UCSD-AML1 (cell line): ENCODE measurements around the gene DAZL.
A peak's percentile ranks its signal among the peaks of the same experiment; 100 is the strongest.

ENCODE experiments used
- DNase-seq: peaks from one replicate; lab custom pipeline; 2025; ENCODE audit not compliant: unreplicated experiment; lab: John Stamatoyannopoulos, UW

DAZL gene

GRCh38 chr3:16596352-16597032, 8.7 kb downstream of the DAZL start:
- no peak for DNase-seq

GRCh38 chr3:16595778-16596177, 9.4 kb downstream of the DAZL start:
- DNase-seq = no peak

DNA sequence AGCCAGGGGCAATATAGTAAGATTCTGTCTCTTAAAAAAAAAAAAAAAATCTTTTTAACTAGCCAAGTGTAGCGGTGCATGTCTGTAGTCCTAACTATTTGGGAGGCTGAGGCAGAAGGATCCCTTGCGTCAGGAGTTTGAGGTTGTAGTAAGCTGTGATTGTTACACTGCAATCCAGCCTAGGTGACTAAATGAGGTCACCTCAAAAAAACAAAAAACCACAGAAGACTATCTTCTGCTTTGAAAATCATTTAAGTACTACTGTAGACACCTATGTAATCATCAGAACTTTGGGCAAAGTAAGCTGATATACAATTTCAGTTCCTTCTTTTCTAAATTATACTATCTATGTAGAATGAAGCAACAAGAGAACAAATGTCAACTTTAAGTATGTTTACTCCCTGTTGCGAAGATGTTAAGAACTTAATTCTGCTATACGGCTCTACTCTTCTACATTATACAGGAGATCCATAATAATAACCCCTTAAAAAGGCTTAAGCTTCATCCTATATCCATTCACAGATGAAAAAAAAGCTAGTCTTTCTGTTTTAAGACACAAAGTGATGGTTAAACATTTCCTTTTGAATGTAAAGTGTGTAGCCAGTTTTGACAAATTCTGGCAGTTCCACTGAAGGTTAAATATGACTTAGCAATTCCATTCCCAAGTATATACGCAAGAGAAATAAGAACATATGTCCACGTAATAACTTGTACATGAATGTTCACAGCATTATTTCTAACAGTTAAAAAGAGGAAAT, 15.2 kb downstream of the DAZL start:
- no peak for DNase-seq

GRCh38 chr3:16589120-16589519, 16.1 kb downstream of the DAZL start:
- DNase-seq = no peak

GRCh38 chr3:16587681-16588060, 17.6 kb downstream of the DAZL start:
- no peak for DNase-seq

DNA sequence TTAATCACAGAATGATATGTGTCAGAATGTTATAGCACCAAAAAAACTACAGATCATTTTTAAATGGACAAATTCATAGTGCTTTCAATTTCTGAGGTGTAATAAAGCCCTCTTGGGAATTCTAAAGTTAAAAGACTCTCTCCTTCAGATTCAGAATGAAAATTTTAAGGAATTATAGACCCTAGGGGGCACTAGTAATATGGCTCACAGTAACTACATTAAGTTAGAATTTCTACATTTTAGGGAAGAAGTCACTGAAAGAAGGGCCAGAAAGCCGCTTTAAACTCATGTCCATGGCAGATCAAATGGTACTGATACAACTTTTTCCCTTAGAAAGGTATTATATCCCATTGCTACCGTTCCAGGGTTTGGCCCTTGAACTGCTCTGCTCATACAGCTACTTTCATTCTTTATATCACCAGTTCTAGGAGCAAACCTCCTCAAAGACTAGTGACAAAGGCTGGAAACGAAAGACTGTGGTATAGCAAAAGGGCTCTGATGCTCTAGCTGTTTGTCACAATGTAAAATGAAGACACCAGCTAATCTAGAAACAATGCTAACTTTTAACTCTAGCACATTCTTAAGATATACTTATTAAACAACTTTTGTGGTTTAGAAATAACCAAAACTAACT, 18.1 kb downstream of the DAZL start:
- no peak for DNase-seq

DNA sequence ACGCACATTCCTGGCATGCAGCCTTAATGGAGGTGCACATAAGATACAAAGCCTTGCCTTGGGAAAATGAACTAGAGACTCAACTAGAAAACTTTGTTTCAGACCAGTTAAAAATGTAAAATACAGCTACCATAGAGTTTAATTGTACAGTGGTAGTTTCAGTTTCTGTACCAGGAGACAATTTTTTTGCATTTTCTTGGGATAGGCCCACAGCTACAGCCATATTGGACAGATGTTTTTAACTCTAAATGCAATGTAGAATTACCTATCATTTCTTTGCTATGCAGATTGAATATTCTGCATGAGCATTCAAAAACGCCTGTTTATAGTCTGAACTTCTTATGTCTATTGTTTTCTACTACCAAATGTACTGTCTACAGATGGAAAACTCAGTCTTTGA, 20.3 kb downstream of the DAZL start:
- DNase-seq = no peak

GRCh38 chr3:16583551-16583950, 21.7 kb downstream of the DAZL start:
- DNase-seq = no peak

DNA sequence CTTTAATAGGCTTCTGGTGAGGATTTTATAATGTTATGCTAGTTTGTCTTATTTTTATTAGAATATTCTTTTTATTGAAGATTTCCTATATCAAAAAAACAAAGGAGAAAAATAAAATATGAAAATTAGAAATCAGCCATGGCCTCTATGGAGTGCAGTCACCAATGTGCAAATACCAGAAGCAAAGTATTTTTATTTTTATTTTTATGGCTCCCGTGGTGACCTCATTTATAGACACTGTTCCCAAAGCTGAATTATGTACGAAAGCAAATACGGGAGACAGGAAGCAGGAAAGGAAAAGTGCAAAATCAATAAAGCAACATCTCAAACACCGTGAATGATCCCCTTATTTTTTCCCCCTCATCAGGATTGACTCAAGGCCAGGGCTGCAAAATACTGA, 35.1 kb downstream of the DAZL start:
- no peak for DNase-seq

DNA sequence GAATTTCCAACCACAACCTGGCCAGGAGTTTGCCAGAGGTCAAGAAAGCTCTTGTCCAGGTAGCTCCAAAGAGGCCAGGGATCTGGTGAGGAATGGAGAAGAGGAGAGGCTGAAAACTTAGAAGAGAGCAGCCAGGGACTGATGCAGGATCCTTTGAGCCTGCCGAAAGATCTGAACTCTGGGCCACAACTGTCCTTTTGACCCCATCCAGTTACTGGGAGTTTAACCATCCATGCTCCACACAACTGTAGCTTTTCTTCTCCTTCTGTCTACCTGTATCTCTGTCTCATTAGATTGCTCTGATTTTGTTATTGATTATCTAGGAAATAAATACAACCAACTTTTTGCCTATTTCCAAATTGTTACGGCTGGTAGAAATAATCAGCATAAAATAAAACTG, 36.7 kb downstream of the DAZL start:
- DNase-seq = no peak

- DNase-seq = no peak
Observed at GRCh38 chr3:16568115-16568514, 37.1 kb downstream of the DAZL start.

GRCh38 chr3:16559653-16560365, 45.4 kb downstream of the DAZL start:
- DNase-seq = no peak

DNA sequence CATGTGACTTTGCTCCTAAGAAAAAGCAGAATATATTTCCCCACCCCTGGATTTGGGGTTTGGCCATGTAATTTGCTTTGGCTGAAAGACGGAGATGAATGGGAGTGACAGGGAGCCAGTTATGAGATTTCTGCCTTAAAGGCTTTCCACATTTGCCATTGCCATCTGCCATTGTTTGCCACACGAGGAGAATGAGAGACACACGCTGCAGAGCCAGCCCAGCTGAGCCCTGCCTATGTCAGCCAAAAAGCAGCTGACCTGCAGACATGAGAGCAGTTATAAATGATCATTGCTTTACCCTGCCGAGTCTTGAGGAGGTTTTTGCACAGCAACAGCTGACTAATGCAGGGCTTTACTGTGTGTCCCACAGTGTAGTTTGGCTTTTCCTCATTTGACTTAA, 51.1 kb downstream of the DAZL start:
- no peak for DNase-seq

DNA sequence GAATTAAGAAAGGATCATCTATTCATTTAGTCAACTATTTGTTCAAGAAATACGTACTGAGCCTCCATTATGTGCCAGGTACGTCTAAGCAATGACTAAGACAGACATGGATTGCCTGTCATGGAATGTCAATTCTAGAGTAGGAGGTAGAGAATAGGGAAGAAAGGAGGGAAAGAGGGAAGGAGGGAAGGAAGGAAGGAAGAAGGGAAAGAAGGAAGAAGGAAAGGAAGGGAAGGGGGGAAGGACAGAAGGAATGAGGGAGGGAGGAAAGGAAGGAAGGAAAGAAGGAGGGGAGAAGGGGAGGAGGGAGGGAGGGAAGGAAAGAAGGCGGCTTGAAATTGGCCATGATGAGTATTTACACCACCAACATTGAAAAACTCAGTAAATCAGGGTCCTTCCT, 52.5 kb downstream of the DAZL start:
- DNase-seq = no peak

GRCh38 chr3:16551342-16551976, 53.8 kb downstream of the DAZL start:
- no peak for DNase-seq

- peak; percentile 64 for DNase-seq
Observed at GRCh38 chr3:16550676-16551341, 54.4 kb downstream of the DAZL start.

- peak; percentile 41 for DNase-seq
Observed at GRCh38 chr3:16550305-16550675, 54.9 kb downstream of the DAZL start.

GRCh38 chr3:16548721-16549120, 56.5 kb downstream of the DAZL start:
- DNase-seq = no peak

DNA sequence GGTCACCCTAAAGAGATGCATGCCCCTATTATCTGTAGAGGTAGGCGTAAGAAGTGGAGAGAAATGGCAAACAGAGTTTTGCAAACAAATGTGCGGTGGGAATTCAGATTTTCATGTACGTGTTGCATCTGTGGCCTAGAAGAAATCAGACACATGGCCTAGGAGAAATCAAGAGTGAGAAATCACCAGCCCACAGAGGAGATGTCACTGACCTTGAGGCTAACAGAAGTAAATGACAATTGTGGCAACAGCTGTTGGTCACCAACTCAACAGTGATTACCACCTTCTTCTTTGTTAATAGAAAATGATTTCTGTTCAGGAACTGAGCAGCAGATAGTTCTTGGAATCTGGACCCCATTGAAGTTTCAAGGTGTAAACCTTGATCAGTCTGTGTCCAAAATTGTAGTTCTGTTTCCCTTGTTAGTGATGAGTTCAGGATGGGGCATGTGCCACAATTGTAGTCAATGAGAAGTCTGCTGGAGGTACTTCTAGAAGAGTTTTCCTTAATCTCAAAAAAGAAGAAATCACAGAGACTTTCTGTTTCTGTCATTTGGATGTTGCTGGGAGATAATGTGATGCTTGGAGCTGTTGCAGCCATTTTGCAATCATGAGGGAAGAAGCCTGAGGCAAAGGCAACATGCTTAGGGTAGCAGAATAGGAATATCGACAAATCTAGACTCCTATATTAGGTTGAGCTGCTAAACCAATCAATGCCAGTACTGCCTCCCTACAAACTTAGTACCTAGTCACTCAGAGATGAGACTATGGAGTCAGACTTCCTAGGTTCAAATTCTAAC, 57.5 kb downstream of the DAZL start:
- no peak for DNase-seq
